Stimulated activated CD8-positive, alpha-beta memory T cell treated with anti-CD3 and anti-CD28 coated beads, Interleukin-12 subunit alpha, Interleukin-12 subunit beta, amount 100 ng/mL, for 4 hours (primary cell): ENCODE results near the gene NOX1.
"Not testable (repeated sequence)": the region's sequence is repeated elsewhere in the genome, so short reads cannot be mapped to it uniquely, and the experiment has no call there.

Experiments used
- DNase-seq: peaks from one replicate; pipeline ENCODE4 v3.0.0-alpha.2; 2020; ENCODE audit warnings: low read depth

NOX1 gene

DNA sequence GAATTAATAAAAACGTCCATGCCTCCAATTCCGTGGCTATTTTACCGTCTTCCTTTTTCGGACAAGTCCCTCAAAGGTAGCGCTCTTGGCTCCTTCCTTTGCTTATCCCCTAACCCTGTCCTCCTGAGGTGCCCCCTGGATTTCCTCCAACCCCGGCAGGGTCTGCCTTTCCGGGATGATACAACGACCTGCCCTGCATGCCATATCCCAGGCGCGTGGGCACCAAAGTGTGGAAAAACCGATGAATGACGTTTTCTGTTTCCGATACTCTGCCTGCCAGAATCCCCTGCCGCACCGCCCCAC lies 54.7 kb downstream of the NOX1 start:
- DNase-seq: no peak

DNA sequence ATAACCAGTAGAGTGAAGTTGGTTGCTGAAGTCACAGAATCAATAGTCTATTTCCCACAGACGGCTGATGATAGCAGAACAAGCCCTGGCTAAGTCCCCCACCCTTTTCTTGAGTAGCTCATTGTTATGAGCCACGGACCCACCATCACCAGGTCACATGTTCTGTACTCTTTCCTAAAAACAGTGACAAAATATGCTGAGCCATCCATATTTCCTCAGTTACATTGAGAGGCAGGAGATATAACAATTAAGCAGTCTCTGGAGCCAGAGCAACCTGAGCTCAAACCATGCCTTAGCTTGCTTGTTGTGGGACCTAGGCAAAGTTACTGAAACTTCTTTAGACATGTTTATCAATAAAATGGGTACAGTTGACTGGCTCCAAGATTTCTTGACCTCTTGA lies 56.8 kb downstream of the NOX1 start:
- no peak for DNase-seq

DNA sequence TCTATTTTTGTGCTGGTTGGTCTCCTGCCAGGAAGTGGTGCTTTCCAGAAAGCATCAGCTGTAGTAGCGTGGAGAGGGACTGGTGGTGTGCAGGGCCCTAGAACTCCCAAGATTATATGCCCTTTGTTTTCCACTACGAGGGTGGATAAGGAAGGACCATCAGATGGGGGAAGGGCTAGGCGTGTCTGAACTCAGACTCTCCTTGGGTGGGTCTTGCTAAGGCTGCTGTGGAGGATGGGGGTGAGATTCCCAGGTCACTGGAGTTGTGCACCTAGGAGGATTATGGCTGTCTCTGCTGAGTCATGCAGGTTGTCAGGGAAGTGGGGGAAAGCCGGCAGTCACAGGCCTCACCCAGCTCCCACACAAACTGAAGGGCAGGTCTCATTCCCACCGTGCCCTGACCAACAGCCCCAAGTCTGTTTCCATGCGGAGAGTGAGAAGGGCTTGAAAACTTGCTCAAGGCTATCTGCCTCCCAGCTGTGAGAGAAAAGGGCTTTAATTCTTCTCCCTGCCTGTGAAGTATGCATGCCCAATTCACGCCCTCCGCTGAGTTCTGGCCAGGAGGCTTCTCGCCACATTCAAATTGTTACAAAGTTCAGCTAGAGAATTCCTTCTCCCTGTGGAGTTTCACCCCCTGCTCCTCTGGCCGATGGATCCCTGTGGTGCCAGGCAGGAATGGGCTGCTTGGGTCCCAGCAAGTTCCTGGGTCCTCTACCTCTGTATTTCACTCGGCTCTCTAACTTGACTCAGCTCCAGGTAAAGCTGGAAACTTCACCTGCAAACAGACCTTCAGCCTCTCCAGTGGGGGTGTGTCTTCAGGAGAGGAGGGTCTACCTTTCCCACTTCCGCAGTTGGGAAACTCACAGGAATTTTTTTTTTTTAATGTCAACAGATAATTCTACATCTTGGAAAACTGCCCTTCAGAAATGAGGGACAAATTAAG lies 61.7 kb downstream of the NOX1 start:
- no peak for DNase-seq

DNA sequence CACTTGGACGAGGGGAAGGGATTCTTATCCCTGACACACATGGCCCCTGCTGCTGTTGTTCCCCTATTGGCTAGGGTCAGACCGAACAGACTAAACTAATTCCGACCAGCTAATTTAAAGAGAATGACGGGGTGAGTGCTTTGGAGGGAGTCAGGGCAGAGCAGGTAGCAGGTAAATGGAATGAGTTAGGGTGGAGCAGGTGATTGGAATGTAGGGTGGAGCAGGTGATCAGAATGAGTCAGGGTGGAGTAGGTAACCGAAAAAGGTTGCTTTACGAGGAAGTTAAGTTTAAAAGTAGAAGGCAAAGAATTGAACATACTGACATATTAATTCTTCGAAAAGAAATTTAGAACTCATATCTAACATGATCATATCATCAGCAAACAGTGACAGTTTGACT lies 65.9 kb downstream of the NOX1 start:
- DNase-seq: not testable (repeated sequence)

DNA sequence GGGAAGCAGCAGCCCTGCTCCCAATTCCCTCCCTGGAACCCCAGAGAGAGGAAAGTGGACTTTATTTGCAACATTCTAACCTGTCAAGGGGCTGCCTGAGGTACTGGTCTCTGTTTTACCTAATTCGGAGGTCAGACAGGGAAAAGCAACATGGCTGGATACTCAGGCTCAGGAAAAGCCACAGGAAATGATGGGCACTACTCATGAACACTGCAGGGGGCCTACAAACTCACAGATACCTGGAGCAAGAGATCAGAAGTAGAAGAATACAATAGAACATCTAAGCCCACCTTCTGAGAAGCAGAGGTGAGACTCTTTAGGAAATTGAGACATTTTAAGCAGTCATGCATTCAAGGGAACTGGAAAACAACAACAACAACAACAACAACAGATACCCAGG lies 69.4 kb downstream of the NOX1 start:
- DNase-seq: no peak

DNA sequence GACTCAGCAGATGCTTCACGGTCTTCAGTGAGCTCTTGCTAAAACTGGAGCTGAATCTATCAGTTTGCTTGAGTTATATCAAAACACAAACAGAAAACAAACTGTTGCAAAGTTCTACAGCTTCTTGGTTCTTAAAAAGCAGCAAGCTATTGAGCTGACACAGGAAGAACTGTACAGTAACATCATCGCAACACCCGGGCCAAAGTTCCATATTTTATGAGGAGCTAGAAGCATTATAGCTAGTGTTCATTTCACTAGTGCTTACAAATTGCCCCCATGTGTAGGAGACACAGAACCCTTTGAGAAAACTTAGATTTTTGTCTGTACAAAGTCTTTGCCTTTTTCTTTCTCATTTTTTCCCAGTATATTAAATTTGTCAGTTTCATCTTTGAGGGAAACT lies 71.3 kb downstream of the NOX1 start:
- DNase-seq: no peak

DNA sequence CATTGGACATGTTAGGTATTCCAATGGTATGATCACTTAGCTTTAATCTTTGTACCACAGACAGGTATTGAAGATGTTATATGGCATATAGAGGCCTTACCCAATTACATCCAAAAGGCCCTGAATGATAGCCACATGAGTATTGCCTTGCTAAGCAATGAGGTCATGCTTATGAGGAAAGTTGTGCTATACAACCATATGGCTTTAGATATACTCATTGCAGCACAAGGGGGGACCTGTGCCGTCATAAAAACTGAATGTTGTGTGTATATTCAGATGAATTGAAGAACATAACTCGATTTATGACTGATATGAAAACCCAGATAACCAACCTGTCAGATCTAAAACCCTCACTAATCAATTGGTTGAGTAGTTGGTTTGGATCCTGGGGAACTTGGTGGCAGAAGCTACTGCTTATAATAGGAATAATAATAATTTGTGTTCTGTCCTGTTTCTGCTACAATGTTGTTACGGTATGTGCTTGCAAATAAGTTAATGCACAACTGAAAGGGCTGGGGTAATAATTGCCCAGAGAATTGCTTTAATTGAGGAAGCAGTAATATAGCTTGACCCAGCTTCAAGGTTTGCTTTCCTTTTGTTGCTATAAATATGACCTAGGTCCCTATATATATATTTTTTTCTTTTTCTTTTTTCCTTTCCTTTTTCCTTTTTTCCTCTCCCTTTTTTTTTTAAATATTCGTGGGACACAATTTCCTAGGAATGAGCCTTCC lies 75.5 kb downstream of the NOX1 start:
- no peak for DNase-seq

DNA sequence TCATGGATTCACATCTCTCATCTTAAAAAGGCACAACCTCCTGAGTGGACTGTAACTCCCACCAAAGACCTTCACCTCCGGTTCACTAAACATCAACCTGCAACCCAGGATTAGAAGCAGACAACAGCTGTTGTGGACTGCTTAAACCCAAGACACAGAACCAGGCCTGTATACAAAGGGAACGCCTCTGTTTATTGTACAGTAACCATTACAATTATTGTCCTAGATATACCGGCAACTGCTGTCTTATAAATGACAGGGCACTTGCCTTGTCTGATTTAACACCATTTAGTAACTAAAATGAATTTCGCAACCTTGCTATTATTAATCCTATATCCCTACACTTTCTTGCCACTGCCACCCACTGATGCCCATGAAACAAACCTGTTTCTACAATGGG lies 76.8 kb downstream of the NOX1 start:
- no peak for DNase-seq

DNA sequence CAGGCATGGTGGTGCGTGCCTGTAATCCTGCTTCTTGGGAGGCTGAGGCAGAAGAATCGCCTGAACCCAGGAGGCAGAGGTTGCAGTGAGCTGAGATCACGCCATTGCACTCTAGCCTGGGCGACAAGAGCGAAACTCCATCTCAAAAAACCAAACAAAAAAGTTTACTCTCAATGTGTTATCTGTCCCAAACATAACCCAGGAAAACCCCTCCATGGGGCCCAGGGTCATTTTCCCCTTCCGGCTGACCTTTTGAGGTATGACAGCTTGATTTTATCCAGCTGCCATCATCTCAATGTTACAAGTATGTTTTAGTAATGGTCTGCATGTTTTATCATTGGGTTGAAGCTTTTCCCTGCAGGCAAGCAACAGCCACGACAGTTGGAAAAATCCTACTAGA lies 77.8 kb downstream of the NOX1 start:
- not testable (repeated sequence) for DNase-seq
